NCI-H526 (cell line): ENCODE data around the gene MAN2B2.

Experiments used
- DNase-seq, 2 experiments: peaks; one replicate each; lab custom pipeline; 2025; lab: John Stamatoyannopoulos, UW

Gene MAN2B2

GRCh38 chr4:6568148-6568547 lies 6.8 kb upstream of the MAN2B2 start:
- no peak for DNase-seq

- no peak for DNase-seq
Observed at GRCh38 chr4:6568689-6569332, 6.2 kb upstream of the MAN2B2 start.

- no peak for DNase-seq
Observed at GRCh38 chr4:6571608-6572007, 3.4 kb upstream of the MAN2B2 start.

DNA sequence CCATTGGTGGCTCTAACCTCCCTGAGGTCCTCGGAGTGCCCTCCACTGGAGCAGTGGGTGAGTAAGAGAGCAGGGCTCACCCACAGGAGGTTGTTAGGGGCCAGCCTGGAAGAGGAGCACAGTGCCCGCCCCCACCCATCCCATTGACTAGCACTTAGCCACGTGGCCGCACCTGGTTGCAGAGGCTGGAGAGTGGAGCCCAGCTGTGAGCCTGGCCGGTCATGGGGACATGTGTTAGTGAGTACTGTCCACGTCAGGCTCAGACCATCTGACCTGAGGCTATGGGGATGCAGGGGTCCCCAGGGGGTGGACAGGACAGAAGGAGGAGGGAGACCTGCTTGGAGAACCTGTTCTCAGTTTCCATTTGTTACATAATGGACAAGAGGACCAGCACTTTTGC lies 1.4 kb upstream of the MAN2B2 start:
- no peak for DNase-seq

GRCh38 chr4:6573986-6574746 lies 823 bp upstream of the MAN2B2 start:
- DNase-seq, result no peak

DNA sequence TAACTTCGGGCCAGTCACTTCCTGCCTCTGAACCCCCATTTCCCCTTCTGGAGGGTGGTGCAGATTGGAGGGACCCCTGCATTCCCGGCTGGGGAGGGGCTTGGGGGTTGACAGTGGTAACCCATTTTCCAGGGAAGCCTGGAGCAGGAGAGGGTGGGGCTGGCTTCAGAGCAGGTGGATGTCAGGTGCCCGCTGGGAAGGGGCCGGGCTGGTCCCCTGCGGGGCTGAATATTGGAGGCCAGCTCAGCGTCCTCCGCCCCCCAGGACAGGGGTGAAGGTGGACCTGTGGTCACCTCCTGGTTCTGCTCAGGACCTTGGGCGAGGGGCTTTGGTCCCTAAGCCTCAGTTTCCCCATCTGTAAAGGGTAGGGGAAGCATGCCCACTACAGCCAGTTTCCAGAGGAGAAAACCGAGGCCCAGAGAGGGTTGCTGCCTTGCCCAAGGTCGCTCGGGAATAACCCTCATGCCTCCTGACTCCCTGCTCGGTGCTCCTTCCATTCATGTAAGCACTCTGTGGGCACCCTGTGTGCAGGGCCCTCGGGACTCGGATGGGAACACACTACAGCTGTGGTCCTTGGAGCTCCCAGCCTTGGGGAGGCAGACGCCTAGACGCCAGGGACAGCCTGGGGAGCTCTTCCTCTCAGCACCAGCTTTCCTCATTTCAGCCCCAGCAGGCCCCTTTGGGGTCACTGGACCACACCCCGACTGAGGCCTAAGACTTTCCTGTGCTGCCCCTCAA lies 683 bp downstream of the MAN2B2 start:
- DNase-seq, result peak in 1 of 2 experiments; percentile 29

GRCh38 chr4:6576512-6576911 lies 1.5 kb downstream of the MAN2B2 start:
- no peak for DNase-seq

- DNase-seq, result no peak
Observed at GRCh38 chr4:6576932-6577331, 1.9 kb downstream of the MAN2B2 start.

GRCh38 chr4:6577409-6577808 lies 2.4 kb downstream of the MAN2B2 start:
- no peak for DNase-seq

- no peak for DNase-seq
Observed at GRCh38 chr4:6578221-6578620, 3.2 kb downstream of the MAN2B2 start.

GRCh38 chr4:6580353-6580752 lies 5.4 kb downstream of the MAN2B2 start:
- no peak for DNase-seq

DNA sequence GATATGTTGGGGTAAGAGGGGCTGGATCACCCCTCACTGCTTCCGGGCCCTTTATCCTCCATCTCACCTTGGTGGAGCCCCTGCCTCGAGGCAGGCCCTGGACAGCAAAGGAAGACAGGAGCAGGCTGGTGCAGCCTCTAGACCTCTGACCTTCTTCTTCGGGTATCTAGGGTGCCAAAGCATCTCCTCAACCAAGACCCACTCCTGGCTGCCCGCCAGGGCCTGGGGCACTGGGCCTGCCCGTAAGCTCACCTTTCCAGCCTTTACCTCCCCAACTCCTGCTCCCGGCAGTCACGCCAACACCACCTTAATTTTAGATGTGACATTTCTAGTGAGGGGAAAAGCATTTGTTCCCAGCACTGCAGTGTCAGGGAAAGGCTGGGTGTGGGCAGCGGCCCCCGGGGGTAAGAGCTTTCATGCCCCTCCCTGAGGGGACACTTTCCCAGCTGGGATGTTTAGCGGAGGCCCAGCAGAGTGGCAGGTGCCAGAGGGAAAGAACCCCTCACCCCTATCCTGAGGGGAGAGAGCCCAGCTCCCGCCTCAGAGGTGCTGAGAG lies 6.7 kb downstream of the MAN2B2 start:
- no peak for DNase-seq

DNA sequence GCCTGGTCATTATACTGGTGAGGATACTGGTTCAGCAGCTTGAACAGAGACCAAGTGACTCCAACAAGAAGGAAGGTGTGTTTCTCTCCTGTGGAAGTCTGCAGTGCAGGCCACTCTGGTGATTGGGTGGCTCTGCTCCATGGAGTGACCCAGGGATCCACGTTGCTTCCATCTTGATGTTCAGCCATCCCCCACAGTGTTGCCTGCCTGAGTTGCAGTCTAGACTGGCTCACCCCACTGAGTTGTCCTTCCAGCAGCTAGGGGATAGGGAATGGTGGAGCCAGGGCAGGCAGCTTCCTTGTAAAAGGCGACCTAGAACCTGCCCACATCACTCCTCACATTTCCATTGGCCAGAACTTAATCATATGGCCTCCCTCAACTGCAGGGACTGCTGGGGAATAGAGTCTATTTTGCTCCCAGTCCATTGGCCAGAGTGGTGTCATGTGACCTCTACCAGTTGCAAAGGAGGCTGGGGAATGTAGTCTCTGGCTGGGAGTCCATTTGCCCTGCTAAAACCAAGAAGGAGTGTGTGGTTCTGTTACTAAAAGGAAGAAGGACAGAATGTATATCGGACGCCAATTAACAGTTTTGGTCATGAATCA lies 8.0 kb downstream of the MAN2B2 start:
- DNase-seq, result peak in 1 of 2 experiments; percentile 31

GRCh38 chr4:6584865-6585264 lies 9.9 kb downstream of the MAN2B2 start:
- no peak for DNase-seq

DNA sequence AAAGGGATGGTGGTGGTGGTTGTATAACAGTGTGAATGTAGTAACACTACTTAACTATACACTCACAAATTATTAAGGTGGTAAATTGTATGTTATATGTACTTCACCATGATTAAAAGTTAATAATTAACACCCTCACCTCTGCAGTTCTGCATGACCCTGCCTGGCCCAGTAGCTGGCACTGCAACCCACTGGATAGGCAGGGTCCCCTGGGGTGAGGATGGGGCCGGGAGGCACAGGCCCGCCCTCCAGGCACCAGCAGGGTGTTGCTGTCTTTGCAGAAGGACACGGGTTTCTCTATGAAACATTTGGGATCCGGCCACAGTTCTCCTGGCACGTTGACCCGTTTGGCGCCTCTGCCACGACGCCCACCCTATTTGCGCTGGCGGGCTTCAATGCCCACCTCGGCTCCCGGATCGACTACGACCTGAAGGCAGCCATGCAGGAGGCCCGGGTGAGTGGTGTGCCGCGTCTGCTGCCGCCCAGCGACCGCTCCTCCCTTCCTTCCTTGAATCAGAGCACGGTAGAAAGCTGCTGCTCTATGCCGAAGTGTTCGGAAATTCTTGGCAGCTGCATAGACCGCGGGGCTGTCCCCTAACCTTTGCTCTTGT lies 11.8 kb downstream of the MAN2B2 start:
- DNase-seq, result peak; percentile 27 to 37

GRCh38 chr4:6589444-6589843 lies 14.5 kb downstream of the MAN2B2 start:
- DNase-seq, result no peak

GRCh38 chr4:6591313-6591712 lies 16.3 kb downstream of the MAN2B2 start:
- peak; percentile 52 to 84 for DNase-seq

DNA sequence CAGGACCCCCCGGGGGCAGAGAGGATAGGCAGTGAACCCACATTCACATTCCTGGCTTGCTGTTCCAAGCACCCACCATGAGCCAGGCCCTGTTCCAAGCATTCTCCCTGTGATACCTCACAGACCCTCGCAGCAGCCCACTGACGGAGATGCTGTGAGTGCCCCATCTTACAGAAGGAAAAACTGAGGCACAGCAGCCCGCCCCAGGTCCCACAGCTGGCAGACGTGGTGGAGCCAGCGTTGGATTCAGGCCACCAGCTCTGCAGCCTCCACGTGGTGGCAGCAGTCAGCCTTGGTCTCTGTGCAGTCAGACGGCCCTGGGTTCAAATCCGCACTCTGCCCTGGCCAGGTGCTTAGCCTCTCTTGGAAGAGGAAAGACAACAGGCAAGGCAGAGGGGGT lies 16.8 kb downstream of the MAN2B2 start:
- no peak for DNase-seq

- DNase-seq, result no peak
Observed at GRCh38 chr4:6592804-6593563, 18.0 kb downstream of the MAN2B2 start.

GRCh38 chr4:6594341-6594740 lies 19.4 kb downstream of the MAN2B2 start:
- DNase-seq, result no peak

DNA sequence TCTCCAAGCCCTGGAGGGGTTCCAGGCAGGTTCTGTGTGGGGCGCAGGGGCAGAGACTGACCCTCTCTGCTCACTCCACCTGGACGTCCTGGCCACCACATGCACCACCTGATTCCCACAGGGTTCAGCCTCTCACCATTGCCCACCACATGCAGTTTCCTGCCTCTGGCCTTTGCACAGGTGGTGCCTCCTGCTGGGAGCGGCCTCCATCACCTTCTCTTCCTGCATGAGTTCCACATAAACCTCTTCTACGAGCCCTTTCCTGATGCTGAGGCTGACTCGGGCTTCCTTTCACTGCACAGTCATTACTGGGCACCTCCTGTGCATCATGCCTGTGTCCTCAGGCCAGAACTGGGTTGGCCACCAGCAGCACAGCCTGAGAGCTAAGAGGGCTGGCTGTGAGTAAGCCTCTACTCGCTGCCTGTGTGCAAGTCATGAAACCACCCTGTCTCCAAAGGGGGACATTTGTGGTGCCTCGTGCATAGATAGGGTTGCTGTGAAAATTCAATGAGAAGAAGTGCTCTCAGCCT lies 19.9 kb downstream of the MAN2B2 start:
- DNase-seq, result no peak
